Ammon's horn (tissue), 1 donor: ENCODE measurements around the gene PARP11.
A peak's percentile ranks its signal among the peaks of the same experiment; 100 is the strongest.

ENCODE experiments used
- DNase-seq: peaks from one replicate; pipeline ENCODE4 v3.0.0-alpha.2; 2016; ENCODE audit warnings: low spot score

The PARP11 gene

DNA sequence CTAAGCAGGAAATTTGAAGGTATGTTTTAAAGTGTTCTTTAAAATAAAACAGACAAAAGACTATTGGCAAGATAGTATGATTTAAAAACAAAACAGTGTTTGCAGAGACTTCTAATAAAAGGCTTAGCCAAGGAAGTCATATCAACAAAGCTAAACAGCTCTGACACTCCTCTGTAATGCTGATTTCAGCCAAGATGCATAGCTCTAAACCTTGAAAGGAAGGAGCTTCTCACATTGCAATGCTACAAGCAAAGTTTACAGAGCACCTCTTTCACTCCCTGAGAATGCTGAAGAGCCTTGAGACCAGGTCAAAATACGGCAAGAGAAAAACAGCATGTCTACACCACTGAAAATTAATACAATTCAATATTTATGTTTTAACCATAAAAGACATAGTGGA is 51.8 kb downstream of the PARP11 start:
- no peak for DNase-seq

DNA sequence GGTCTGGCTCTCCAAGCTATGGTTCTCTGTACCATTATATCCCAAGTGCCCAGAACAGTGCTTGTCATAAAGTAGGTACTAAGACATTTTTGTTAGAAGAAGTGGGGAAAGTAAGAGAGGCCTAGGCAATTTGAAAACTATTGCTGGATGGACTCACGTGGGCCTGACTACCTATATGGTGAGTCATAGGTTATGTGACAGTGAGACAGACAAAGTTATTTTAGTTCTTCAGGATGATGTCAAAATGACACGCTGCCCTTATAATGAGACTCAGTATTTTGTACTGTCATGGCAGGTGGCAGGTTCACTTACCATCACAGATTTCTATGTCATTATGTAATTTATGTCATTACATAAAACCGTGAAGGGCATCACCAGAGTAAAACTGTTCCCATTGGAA is 53.1 kb downstream of the PARP11 start:
- DNase-seq = no peak

DNA sequence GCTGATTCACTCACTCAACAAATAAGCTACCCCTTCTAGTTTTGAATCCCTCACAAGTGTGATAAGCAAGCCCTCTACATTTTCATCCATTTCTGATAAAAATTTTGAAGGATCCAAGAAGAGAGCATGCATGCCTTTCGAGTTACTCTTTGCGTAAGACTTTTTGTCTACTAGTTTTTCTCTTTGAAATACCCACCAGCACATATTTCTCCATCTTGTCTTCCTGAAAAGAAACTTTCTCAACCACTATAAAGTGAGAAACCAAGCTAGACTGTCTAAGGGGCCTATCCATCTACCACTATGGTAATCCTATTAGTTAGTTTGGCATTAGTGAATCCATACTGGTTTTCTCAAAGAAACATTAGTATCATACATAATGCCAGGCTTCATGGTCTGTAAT is 56.9 kb downstream of the PARP11 start:
- no peak for DNase-seq

DNA sequence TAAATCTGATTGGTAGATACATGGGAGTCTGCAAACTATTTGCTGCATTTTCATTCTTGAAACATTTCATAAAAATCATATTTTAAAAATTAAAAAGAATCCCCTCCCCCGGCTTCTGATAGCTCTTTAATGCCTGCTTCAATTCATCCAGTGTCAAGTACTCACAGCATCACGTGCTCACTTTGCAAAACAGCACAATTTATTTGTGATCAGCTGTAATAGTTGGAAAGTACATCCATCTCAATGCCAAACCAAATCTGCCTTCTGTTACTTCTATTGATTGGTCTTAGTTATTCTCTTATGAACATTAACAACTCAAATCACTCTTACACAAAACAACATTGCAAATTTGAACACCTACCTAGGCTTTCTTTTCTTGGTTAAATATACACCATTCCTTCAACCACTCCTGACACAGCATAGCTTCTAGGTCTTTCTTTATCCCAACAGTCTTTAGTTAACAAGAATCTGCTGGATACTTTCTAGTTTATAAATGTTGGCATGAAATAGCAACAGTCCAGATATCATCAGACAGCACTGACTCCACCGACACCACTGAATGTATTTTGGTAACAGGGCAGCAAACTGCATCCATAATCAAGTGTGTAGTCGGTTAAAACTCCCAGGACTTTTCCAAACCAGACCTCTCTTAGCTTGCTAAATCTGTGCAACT is 58.0 kb downstream of the PARP11 start:
- peak; percentile 23 for DNase-seq

DNA sequence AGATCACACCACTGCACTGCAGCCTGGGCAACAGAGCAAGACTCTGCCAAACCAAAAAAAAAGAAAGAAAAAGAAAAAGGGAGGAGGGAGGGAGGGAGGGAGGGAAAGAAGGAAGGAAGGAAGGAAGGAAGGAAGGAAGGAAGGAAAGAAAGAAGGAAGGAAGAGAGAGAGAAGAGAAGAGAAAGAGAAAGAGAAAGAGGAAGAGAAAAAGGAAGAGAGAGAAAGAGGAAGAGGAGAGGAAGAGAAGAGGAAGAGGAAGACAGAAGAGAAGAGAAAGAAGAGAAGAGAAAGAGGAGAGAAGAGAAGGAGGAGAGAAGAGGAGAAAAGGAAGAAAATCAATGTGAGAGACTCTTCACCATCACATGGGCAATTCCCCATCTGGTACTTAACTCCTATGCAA is 62.7 kb downstream of the PARP11 start:
- no peak for DNase-seq

DNA sequence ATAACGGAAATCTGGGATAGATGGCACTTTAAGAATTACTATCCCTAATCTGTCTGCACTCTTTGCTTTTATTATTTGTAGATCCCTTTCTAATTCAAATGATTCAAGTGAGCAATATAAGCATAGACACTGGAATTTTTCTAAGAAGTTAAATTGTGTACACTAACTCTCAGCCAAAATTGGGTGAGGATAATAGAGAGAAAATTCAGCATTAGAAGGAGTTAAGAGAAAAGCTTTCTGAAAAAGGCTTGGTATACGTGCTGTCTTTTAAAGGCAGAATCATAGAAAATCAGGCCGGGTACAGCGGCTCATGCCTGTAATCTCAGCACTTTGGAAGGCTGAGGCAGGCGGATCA is 63.2 kb downstream of the PARP11 start:
- DNase-seq = no peak

DNA sequence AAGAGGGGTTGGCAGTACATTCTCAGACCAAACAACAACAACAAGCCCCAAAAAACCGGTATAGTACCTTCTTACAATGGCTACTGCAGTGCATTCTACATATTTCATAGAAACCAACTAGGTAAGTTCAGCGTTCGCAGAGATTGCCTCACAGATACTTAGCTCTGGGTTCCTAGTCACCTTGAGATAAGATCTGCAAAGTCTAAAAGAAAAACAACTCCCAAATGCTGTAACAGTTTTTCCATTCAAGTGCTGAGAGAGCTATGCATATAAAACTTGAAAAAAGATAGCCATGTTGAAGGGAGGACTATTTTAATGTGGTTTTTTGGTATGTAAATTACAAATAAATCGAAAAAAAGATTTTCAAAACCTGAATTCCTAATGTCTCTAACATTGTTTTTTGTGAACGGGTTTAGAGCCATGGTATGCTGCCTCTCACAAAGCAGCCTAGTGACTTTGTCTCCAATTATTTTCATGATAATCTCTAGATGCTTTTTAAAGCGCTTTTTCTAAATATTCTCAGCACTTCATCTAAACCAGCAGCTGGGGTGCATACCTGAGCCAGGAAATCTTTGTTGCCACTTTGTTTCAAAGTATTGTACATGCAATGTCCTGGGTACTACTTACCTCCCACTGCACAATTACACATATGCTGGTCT is 63.7 kb downstream of the PARP11 start:
- DNase-seq = no peak

DNA sequence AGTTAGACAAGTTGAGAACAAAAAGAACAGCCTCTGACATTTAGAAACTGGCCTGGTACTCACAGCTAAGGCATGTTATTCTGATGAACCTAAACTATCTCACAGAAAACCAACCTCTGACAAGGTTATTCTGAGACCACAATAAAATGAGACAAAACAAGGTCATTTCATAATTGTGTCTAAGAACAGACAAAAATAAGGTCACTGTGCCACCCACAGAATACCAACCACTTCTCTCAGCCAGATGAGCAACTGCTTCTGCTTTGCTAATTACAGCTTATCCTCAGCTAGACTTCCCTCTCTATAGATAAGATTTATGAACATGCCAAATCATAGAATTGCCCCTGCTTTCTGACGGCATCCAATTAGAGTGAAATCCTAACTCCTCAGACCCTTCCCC is 68.1 kb downstream of the PARP11 start:
- DNase-seq = no peak

DNA sequence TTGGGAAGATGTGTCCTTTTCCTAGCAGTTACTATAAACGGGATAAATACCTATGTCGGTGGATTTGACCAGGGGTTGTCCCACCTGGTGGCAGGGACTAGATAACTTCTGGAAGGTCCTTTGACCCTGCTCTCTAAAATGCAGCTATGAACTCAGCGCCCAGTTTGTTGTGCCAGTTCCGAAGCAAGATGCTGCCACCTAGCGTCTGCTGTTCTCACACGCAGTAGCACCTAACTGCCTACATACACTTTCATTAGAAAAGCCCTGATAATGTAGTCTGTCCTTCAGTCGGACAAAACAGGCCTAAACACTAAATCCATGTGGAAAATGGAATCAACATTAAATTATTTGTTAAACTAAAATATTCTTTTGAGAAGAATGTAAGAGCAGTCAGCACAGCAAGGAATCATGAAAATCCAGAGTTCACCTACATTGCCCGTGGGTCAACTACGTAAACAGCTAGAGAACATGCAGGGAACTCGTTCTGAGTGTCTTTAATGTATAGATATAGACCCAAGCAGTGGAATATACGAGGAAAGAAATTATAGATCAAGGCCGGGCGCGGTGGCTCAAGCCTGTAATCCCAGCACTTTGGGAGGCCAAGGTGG is 69.2 kb downstream of the PARP11 start:
- peak; percentile 87 for DNase-seq

DNA sequence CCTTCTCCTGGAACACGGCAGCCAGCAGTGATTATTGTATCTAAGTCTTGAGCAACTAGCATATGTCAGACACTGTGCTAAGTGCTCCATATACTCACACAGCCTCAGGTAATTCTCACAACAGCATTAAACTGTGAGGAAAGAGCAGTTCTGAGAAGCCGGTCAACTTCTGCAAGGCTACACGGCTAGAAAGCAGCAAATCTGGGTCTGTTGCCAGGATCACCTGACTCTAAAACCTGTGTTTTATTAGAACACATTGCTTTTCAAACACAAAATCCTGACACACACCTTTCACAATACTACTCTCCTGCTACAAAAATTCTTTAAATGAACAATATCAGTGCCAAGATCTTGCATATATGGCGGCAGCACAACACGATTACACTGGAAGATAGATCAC is 70.5 kb downstream of the PARP11 start:
- no peak for DNase-seq

DNA sequence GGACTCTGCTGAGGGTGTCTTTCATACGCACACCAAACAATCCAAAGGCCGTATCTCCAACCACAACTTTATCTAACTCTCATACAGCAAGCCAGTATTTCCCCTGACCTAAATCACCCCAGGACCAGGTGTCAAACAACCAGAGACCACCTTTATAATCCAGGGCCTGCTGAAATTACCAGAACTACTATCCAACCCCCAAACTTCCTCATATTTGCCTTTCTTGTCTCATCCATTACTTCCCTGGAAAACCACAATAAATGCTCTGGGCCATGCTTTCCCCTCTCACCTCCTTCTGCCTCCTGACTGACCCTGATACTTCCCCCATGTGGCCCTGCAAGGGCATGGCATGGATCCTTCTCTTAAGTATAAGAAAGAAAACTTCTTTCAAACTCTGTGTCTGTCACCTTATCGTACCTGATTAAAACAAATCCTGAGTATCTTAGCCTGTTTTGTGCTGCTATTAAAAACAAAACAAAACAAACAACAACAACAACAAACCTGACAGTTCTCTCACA is 75.6 kb downstream of the PARP11 start:
- no peak for DNase-seq

DNA sequence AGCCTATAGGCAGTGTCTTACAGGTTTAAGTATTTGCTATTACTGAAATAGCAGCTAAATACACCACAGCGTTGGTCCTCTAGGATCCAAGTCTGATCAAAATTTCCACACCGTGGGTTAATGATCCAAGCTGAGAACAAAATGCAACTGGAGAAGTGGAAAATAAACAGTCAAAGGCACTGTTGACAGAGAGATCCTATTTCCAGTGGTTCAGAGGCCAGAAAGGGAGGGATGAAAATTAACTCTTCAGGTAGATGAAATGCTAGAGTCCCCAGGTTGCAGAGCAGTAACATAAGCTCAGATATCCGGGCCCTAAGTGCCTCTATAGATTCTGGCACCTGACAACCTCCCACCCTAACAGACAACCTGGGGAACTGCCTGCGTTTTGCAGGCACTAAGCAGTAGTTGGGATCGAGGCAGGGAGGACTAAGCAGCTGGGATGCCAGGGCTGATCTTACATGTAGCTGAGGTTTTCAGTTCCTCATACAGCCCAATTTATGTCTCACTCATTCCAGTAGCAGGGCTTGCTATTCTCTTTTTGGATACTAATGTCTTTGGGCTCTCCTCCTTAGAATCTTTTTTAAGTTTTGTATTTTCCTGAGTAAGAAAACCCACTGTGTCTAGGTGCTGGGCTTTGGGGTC is 77.6 kb downstream of the PARP11 start:
- no peak for DNase-seq

DNA sequence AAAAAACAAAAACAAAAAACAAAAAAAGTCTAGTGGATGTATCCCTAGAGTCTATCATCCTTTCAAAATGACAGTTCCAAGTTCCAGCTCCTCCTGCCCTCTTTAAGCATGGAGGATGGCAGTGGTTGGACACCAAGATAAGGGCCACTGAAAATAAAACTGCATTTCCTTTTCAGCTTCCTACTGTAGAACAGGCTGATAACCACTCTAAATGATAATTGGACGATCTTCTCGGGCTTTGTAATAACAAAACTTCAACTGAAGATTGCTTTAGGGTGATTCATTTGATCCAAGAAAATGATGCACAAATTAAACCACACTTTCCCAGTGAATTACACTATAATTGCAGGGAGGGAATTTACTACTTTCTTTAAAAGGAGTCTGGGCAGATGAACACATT is 78.1 kb downstream of the PARP11 start:
- no peak for DNase-seq

DNA sequence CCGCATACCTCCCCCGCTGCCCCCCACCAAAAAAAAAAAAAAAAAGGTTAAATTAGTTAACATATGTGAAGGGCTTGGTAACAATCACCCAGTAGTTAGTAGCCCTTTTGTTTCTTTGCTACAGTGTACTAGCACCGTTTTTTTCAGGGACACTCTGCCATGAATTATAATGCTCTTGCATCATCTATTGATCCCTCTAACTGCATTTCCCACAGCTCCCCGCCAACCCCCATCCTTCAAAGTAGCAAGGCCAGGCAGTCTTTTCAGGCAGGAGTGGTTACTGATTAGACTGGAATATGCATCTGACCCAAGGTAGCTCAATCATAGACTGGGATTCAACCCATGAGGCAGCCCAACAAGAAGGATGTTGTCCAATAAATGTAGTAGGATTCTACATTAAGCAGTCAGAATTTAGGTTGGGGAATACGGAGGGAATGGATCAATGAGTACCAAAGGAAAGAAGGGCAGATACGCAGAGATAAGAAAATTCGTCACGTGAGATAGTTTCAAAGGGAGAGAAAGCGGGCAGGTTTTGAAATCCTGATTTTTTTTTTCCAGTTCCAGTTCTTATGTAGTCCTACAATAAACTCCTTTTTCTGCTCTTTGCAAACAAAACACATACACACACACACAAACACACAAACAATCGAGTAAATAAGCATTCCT is 80.4 kb downstream of the PARP11 start:
- no peak for DNase-seq

DNA sequence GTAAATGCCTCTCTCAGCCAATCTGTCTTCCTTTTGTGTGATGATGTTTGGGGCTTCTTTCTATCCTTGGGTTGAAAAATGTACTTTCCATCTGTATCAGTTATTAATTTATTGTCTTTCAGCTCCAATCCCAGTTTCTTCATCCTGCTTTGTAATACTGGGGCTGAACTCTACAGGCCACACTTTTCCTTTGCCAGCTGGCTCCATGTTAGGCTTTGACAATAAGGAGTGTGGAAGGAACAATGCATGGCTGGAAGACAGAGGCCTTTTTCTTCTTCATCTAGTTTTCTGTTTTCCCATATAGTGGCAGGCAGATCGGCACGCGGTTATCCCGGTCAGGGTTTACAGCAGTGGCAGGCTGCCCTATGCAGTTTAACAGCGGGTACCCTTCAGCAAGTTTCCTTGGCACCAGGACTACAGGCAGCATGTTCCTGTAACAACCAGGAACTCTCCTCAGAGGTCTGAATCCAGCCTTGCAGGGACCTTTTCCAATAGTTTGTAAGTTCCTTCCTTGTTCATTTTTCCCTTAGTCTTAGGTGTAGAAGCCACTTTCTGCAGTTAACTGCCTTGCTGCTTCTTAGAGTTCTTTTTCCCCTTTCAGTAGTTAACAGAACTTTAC is 81.8 kb downstream of the PARP11 start:
- no peak for DNase-seq

DNA sequence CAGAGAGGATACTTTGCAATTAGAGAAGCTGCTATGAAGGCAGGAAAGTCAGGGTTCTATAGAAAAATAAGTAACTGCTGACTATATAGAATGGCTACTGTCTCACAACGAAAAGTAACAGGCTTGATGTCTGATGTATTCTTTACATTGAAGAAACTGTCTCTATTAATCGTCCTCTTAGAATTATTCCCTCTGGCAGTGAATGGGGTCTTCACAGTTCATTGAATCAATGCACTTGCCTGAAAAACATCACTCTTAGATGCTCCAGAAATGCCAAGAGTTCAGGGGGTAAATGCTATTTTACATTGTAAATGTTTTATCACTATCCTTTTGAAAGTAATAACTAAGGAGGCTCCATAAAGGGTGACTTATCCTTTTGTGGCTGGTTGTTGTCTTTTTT is 82.6 kb downstream of the PARP11 start:
- no peak for DNase-seq

DNA sequence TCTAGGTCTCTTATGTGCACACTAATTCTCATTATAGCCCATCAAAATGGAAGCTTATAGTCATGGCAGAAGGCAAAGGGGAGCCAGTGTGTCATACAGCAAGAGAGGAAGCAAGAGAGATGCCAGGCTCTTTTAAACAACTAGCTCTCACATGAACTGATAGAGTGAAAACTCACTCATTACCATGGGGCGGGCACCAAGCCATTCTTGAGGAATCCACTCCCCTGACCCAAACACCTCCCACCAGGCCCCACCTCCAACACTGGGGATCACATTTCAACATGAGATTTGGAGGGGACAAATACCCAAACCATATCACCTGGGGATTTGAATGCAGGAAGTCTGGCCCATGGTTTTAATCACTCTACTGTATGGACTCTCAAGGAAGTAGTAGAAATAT is 83.4 kb downstream of the PARP11 start:
- no peak for DNase-seq

DNA sequence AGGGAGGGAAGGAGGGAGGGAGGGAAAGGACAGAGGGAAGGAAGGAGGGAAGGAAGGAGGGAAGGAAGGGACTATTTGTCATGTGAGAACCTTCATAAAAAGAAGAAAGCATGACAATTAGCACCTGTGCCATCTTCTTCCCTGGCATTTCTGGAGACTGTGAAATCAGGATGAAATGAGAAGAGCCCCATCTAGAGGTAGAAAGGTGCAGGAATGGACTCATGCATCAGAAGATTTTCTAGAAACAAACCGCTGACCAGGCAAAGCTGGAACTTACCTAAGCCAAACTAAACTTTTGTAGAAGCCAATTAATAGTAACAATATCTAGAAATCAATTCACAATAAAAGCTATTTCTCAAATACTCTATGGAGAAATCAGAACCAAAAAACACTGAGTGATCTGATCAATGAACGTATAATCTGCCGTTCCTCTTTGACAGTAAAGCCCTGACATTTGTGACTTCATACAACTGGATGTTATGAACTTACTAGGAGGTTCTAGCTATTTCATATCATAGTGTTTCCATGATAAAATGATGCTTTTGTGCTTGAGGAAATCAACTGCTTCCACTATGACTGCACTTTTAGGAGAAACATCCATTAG is 95.9 kb downstream of the PARP11 start:
- peak; percentile 56 for DNase-seq

DNA sequence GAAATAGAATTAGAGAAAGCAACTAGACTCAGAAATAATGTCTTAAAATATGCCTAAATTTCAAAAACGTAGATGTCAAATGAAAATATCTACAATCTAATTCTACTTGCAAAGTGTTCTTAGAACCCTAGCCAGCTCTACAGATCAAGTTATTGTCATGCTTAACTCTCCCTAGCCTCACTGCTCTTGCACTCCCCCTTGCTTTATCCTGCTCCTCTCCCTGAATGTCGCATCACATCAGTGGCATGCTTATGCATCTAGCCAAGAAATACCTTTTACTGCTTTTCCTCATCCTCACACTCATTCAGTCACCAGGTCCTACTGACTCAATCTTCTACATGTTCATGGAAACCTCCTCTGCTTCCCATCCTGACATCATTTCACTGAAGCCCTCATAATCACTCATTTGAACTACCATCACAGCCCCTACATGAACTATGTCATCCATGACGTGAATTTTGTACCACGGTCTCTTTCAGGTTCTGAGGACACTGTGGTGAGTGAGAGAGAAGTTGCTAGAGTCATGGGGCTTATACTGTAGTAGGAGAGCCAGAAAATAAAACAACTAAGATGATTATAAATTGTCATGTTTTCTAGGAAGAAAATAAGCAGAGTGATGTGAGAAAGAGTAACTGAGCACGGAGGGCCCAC is 97.7 kb downstream of the PARP11 start:
- no peak for DNase-seq

DNA sequence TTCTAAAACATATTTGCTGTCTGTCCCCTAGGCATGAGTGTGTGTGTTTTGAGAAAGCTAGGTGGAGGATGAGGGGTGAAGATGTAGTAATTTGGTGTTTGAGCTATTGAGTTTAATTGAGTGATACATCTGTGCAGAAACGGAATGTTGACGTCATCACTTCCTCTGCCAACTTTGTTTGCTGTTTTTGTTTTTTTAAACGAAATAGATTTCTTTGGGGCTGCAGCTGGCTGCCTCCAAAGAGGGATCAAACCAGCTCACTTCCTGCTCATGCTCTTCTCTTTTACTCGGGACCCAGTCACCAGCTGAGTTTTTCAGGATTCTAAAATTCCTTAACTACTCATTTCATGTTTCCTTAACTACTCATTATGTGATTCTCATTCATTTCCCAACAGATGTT is 100.8 kb downstream of the PARP11 start:
- DNase-seq = no peak

DNA sequence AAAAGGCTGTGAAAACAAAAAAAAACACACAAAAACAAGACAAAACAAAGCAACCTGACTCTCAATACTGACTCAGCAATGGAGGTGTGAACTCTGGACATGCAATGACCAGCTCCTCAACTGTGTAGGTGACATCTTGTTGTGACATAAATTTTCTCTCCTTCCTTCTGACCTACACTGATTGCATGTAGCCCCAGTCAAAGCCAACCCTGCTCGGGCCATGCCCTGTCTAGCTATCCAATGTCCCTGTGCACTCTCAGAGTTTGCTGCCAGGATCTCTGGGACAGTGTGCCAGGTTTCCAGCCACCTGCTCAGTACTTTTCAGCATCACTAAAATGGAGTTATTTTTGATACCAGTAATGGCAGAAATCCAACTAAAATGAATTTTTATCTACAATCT is 101.3 kb downstream of the PARP11 start:
- DNase-seq = no peak
